Smooth muscle cell (in vitro differentiated cells): ENCODE measurements around the gene DMRTC2. TPM values are rescaled to one million over a fixed set of nuclear protein-coding genes. Genes with fewer than 3 reads are reported as not detected.

Experiments used
- DNase-seq: peaks from one replicate; lab custom pipeline; 2025; ENCODE audit not compliant: unreplicated experiment; lab: John Stamatoyannopoulos, UW
- H2AFZ ChIP-seq: fragments of 200-600 bp; sonication (generic); 2 replicates; pipeline ENCODE4 v1.6.0; 2016; ENCODE audit warnings: antibody characterized with exemption, low read depth, mild to moderate bottlenecking
- H3F3A ChIP-seq: fragments of 200-600 bp; sonication (generic); 2 replicates; pipeline ENCODE4 v1.6.0; 2017; ENCODE audit warnings: antibody characterized with exemption, low read depth
- H3K27ac ChIP-seq: fragments of 200-600 bp; sonication (generic); 2 replicates; pipeline ENCODE4 v1.5.1; 2016; ENCODE audit warnings: low read depth, mild to moderate bottlenecking
- H3K27me3 ChIP-seq: fragments of 200-600 bp; sonication (generic); 2 replicates; pipeline ENCODE4 v1.6.1; 2016; ENCODE audit warnings: low read depth, mild to moderate bottlenecking
- H3K36me3 ChIP-seq: fragments of 200-600 bp; sonication (generic); 2 replicates; pipeline ENCODE4 v1.5.1; 2016; ENCODE audit warnings: low read depth
- H3K4me1 ChIP-seq: fragments of 200-600 bp; sonication (generic); 2 replicates; pipeline ENCODE4 v1.5.1; 2016; ENCODE audit warnings: low read depth
- H3K4me2 ChIP-seq: fragments of 200-600 bp; sonication (generic); 2 replicates; pipeline ENCODE4 v1.6.0; 2016; ENCODE audit warnings: mild to moderate bottlenecking
- H3K4me3 ChIP-seq: fragments of 200-600 bp; sonication (generic); 2 replicates; pipeline ENCODE4 v1.5.1; 2016; ENCODE audit warnings: mild to moderate bottlenecking
- H3K79me2 ChIP-seq: fragments of 200-600 bp; sonication (generic); 2 replicates; pipeline ENCODE4 v1.6.0; 2016; ENCODE audit warnings: low read depth, mild to moderate bottlenecking
- H3K9ac ChIP-seq: fragments of 200-600 bp; sonication (generic); 2 replicates; pipeline ENCODE4 v1.6.0; 2016; ENCODE audit warnings: low read depth
- H3K9me3 ChIP-seq: fragments of 200-600 bp; sonication (generic); replicated peaks from 2 replicates; pipeline ENCODE4 v1.5.1; 2016; ENCODE audit warnings: low read depth
- H4K20me1 ChIP-seq: fragments of 200-600 bp; sonication (generic); 2 replicates; pipeline ENCODE4 v1.6.0; 2016; ENCODE audit warnings: low read depth
- WGBS: methylation state at CpG from one replicate; pipeline ENCODE4 v1.1.7; 2016; ENCODE audit warnings: low lambda C conversion rate; 5-methylcytosine and 5-hydroxymethylcytosine counted together
- polyA plus RNA-seq: library from polyadenylated mRNA; unstranded; fragments of >200 nt; fragmentation: Nextera tagmentation; extraction: Ambion mirVana; gene quantifications from 2 replicates; pipeline ENCODE4 v1.2.1, GENCODE V29; 2016
- total RNA-seq: library from RNA; depleted of rRNA; stranded (reverse); fragments of >200 nt; gene quantifications from 2 replicates; pipeline ENCODE4 v1.2.3, GENCODE V29; 2014
- TF ChIP-seq, protein P1 (sequence below): fragments of 200-600 bp; sonication (generic); IDR thresholded peaks from 2 replicates; pipeline ENCODE4 v1.5.1; 2017; ENCODE audit warnings: borderline replicate concordance, mild to moderate bottlenecking, antibody characterized with exemption; ENCODE audit not compliant: insufficient read depth, poor library complexity, severe bottlenecking

The DMRTC2 gene
- total and polyA plus RNA-seq, 2 experiments from 2014 or later, result not detected

DNA sequence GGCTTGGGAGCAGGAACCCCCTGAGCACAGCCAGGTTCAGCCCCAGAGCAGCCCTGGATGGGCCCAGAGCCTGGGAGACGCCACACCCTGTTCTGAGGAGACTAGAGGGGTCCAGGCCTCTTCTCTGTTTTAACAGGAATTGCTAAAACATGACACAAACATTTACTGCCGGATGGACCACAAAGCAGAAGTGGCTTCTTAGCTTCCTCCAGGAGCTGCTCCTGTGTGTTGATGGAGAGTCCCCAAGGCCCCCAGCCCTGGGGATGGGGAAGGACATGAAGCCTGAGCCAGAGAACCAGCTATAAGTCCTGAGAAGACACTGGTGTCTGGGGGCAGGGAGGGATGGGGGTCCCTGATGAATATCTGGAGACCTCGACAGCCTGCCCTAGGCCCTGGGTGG, 33.8 kb upstream of the DMRTC2 start:
- WGBS, result 72% methylated on average over 3 of the region's 3 CpGs
- TF ChIP-seq, protein P1, sequence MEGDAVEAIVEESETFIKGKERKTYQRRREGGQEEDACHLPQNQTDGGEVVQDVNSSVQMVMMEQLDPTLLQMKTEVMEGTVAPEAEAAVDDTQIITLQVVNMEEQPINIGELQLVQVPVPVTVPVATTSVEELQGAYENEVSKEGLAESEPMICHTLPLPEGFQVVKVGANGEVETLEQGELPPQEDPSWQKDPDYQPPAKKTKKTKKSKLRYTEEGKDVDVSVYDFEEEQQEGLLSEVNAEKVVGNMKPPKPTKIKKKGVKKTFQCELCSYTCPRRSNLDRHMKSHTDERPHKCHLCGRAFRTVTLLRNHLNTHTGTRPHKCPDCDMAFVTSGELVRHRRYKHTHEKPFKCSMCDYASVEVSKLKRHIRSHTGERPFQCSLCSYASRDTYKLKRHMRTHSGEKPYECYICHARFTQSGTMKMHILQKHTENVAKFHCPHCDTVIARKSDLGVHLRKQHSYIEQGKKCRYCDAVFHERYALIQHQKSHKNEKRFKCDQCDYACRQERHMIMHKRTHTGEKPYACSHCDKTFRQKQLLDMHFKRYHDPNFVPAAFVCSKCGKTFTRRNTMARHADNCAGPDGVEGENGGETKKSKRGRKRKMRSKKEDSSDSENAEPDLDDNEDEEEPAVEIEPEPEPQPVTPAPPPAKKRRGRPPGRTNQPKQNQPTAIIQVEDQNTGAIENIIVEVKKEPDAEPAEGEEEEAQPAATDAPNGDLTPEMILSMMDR, result no peak
- H3K4me1 ChIP-seq, result no peaks in the 10 kb centered on the region

DNA sequence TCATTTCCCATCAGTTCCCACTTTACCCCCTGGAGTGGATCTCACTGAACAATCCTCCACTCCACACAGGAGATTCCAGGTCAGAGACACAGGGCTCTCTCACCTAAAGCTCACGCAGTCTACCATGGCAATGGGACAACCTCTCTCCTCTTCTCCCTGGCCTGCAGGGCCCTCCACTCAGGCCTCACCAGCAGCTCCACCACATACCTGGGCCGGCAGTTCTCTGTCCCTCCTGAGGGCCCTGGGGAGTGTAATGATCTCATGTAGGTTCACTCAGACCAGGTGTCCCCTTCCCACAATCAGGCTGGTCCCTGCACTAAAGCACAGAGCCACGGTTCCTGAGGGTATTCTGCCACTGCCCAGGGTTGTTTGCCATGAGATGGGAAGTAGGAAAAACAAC, 32.9 kb upstream of the DMRTC2 start:
- Histone ChIP-seq H3K27ac (no peak overlapping the region), H2AFZ (no peak overlapping the region), H3K79me2 (no peaks in the 10 kb centered on the region), H4K20me1 (no peaks in the 10 kb centered on the region), H3K9ac (no peak overlapping the region), H3K4me3 (no peak overlapping the region), H3K9me3 (no peaks in the 10 kb centered on the region), H3K4me2 (no peak overlapping the region), H3K27me3 (no peaks in the 10 kb centered on the region), H3K36me3 (no peaks in the 10 kb centered on the region), H3K4me1 (no peaks in the 10 kb centered on the region), H3F3A (no peaks in the 10 kb centered on the region)
- 64% methylated on average over 3 of the region's 3 CpGs for WGBS
- TF ChIP-seq, protein P1, result no peak
- no peak for DNase-seq

More for the DNA sequence above, 33.8 kb upstream of the DMRTC2 start:
- Histone ChIP-seq H3K9me3 (no peaks in the 10 kb centered on the region), H3K4me2 (no peak overlapping the region), H3K27ac (no peak overlapping the region), H3K79me2 (no peaks in the 10 kb centered on the region), H4K20me1 (no peaks in the 10 kb centered on the region), H3K36me3 (no peaks in the 10 kb centered on the region), H3K4me3 (no peak overlapping the region), H2AFZ (no peak overlapping the region), H3K9ac (no peak overlapping the region), H3F3A (no peaks in the 10 kb centered on the region), H3K27me3 (no peaks in the 10 kb centered on the region)
- DNase-seq, result no peak

DNA sequence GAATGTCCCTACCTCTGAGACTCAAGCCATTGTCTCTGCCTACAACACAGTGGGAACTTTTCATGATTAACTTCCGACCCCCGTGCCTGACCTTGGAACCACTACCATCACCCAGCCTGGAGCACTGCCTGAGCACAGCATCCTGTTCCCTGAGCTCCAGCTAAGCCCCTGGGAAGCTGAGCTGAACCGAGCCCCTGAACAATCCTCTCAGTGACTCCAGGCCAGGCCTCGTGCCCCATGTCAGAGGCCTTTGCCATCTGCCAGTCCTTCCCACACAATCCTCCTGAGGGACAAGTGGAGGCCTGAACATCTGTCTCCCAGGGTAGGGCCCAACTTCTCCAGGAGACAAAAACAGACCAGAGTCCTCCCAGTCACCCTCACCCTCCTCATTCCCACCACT, 30.9 kb upstream of the DMRTC2 start:
- H2AFZ ChIP-seq, result no peak overlapping the region
- no peaks in the 10 kb centered on the region for H3F3A ChIP-seq
- no peak overlapping the region for H3K4me2 ChIP-seq
- WGBS, result 68% methylated on average over 4 of the region's 4 CpGs
- H3K9me3 ChIP-seq, result no peaks in the 10 kb centered on the region
- H3K27me3 ChIP-seq, result no peaks in the 10 kb centered on the region
- H3K36me3 ChIP-seq, result no peaks in the 10 kb centered on the region
- no peak overlapping the region for H3K9ac ChIP-seq
- no peak overlapping the region for H3K4me3 ChIP-seq
- TF ChIP-seq, protein P1, result no peak
- H3K4me1 ChIP-seq, result no peaks in the 10 kb centered on the region
- no peak for DNase-seq
- no peaks in the 10 kb centered on the region for H4K20me1 ChIP-seq
- H3K27ac ChIP-seq, result no peak overlapping the region
- H3K79me2 ChIP-seq, result no peaks in the 10 kb centered on the region

DNA sequence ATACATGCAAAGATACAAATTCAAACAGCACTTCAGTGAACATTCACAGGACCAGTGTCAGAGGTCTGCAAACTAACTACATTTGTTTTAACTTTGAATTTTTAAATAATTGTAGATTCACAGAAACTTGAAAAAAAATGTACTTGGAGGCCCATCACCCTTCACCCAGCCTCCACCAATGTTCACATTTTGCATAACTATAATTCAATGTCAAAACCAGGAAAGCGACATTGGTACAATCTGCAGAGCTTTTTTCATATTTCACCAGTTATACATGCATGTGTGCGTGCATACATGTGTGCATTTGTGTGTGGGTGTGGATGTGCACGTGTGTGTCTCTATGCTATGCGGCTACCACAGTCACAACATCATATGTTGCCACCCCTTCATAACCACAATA, 29.5 kb upstream of the DMRTC2 start:
- Histone ChIP-seq H3K4me3 (no peak overlapping the region), H3K9me3 (no peaks in the 10 kb centered on the region), H3K27me3 (no peaks in the 10 kb centered on the region), H3K36me3 (no peaks in the 10 kb centered on the region), H3K4me1 (no peaks in the 10 kb centered on the region), H3K4me2 (no peak overlapping the region), H3K27ac (no peak overlapping the region), H3F3A (no peaks in the 10 kb centered on the region), H4K20me1 (no peaks in the 10 kb centered on the region), H3K79me2 (no peaks in the 10 kb centered on the region), H3K9ac (no peak overlapping the region), H2AFZ (no peak overlapping the region)
- TF ChIP-seq, protein P1, result no peak
- WGBS, result 55% methylated on average over 4 of the region's 4 CpGs
- no peak for DNase-seq
